ENCODE results near the gene TBC1D5.

DNA sequence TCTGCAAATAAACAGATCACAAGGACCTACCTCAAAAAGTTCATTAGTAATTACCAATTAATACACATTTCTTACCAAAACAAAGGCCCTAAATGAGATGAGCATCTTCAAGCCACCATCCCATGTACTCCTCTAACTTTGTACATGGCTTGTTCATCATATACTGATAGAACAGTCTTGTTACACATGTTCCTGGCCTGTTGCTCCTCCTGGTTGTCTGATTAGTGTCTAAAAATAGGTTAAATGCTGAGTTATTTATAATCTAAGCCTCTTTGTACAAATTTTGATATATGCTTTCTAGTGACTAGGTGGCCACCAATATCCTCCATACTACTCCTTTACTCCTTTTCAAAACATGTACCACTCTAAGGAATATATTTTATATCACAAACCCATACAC lies 25.0 kb downstream of the TBC1D5 start:
- TF ChIP-seq RFX5 (IDR thresholded peaks at IDR 0.05) (no peak), ESRRA (IDR thresholded peaks at IDR 0.05; ENCODE audit: borderline replicate concordance, low read length) (no peak), POLR2A (IDR thresholded peaks at IDR 0.05; ENCODE audit: low read length) (no peak), RCOR1 (IDR thresholded peaks at IDR 0.05; ENCODE audit: low read depth, low read length) (no peak), EP300 (IDR thresholded peaks at IDR 0.05) (no peak), CHD4 (IDR thresholded peaks at IDR 0.05; ENCODE audit: borderline replicate concordance) (no peak)
- TF ChIP-seq, protein P1, sequence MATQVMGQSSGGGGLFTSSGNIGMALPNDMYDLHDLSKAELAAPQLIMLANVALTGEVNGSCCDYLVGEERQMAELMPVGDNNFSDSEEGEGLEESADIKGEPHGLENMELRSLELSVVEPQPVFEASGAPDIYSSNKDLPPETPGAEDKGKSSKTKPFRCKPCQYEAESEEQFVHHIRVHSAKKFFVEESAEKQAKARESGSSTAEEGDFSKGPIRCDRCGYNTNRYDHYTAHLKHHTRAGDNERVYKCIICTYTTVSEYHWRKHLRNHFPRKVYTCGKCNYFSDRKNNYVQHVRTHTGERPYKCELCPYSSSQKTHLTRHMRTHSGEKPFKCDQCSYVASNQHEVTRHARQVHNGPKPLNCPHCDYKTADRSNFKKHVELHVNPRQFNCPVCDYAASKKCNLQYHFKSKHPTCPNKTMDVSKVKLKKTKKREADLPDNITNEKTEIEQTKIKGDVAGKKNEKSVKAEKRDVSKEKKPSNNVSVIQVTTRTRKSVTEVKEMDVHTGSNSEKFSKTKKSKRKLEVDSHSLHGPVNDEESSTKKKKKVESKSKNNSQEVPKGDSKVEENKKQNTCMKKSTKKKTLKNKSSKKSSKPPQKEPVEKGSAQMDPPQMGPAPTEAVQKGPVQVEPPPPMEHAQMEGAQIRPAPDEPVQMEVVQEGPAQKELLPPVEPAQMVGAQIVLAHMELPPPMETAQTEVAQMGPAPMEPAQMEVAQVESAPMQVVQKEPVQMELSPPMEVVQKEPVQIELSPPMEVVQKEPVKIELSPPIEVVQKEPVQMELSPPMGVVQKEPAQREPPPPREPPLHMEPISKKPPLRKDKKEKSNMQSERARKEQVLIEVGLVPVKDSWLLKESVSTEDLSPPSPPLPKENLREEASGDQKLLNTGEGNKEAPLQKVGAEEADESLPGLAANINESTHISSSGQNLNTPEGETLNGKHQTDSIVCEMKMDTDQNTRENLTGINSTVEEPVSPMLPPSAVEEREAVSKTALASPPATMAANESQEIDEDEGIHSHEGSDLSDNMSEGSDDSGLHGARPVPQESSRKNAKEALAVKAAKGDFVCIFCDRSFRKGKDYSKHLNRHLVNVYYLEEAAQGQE (IDR thresholded peaks at IDR 0.05), result no peak
- TF ChIP-seq, protein P2, sequence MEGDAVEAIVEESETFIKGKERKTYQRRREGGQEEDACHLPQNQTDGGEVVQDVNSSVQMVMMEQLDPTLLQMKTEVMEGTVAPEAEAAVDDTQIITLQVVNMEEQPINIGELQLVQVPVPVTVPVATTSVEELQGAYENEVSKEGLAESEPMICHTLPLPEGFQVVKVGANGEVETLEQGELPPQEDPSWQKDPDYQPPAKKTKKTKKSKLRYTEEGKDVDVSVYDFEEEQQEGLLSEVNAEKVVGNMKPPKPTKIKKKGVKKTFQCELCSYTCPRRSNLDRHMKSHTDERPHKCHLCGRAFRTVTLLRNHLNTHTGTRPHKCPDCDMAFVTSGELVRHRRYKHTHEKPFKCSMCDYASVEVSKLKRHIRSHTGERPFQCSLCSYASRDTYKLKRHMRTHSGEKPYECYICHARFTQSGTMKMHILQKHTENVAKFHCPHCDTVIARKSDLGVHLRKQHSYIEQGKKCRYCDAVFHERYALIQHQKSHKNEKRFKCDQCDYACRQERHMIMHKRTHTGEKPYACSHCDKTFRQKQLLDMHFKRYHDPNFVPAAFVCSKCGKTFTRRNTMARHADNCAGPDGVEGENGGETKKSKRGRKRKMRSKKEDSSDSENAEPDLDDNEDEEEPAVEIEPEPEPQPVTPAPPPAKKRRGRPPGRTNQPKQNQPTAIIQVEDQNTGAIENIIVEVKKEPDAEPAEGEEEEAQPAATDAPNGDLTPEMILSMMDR (IDR thresholded peaks at IDR 0.05), result no peak
- TF ChIP-seq, protein P3, sequence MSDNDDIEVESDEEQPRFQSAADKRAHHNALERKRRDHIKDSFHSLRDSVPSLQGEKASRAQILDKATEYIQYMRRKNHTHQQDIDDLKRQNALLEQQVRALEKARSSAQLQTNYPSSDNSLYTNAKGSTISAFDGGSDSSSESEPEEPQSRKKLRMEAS (IDR thresholded peaks at IDR 0.05), result no peak
- TF ChIP-seq, protein P4, sequence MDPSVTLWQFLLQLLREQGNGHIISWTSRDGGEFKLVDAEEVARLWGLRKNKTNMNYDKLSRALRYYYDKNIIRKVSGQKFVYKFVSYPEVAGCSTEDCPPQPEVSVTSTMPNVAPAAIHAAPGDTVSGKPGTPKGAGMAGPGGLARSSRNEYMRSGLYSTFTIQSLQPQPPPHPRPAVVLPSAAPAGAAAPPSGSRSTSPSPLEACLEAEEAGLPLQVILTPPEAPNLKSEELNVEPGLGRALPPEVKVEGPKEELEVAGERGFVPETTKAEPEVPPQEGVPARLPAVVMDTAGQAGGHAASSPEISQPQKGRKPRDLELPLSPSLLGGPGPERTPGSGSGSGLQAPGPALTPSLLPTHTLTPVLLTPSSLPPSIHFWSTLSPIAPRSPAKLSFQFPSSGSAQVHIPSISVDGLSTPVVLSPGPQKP (IDR thresholded peaks at IDR 0.05; ENCODE audit: low read depth, low read length), result no peak

Measured in A549 (cell line).